Measurements from ENCODE around the gene DLK1. TPM values are rescaled to one million over a fixed set of nuclear protein-coding genes. Genes with fewer than 3 reads are reported as not detected.

Gene DLK1
- total and polyA plus RNA-seq, 11 donors, result 1.4 to 52.4 (median 9.3) TPM

DNA sequence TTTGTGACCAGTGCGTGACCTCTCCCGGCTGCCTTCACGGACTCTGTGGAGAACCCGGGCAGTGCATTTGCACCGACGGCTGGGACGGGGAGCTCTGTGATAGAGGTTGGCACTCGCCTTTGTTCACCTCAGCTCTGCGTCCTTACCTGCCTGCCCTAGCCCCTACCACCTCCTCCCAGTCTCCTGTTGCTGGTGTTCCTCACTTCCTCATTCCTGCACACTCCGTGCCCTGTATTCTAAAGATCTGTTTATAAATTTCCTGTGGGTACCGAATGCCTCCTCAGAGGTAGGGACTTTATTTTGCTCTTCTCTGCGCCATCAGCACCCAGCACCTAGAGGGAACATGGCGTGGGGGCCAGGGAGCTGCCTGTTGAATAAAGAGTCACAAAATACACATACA lies 2.3 kb downstream of the DLK1 start:
- Histone ChIP-seq H3K27ac (no peak overlapping the region), H3K36me3 (no peaks in the 10 kb centered on the region), H3K27me3 (peaks cover 26 to 91% (median 46%) of the 10 kb centered on the region in 9 donors), H3K9me3 (no peaks in the 10 kb centered on the region), H3K4me3 (no peak overlapping the region), H3K4me1 (peaks cover 0 to 9% (median 0%) of the 10 kb centered on the region in 12 donors)
- DNase-seq (no peak), ATAC-seq (no peak)
- 53 to 68% (median 59%) methylated on average over 13 of the region's 13 CpGs for WGBS, 4 donors
- intact Hi-C loops (cut with DNase I), result loop anchor here in 1 of 10 donors (10.0 kb wide), 1 partner anchor 64 kb away; no protein-coding TSS in a partner anchor
- TF ChIP-seq, protein P1, sequence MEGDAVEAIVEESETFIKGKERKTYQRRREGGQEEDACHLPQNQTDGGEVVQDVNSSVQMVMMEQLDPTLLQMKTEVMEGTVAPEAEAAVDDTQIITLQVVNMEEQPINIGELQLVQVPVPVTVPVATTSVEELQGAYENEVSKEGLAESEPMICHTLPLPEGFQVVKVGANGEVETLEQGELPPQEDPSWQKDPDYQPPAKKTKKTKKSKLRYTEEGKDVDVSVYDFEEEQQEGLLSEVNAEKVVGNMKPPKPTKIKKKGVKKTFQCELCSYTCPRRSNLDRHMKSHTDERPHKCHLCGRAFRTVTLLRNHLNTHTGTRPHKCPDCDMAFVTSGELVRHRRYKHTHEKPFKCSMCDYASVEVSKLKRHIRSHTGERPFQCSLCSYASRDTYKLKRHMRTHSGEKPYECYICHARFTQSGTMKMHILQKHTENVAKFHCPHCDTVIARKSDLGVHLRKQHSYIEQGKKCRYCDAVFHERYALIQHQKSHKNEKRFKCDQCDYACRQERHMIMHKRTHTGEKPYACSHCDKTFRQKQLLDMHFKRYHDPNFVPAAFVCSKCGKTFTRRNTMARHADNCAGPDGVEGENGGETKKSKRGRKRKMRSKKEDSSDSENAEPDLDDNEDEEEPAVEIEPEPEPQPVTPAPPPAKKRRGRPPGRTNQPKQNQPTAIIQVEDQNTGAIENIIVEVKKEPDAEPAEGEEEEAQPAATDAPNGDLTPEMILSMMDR (IDR thresholded peaks at IDR 0.05), result no peak
- TF ChIP-seq POLR2A (IDR thresholded peaks at IDR 0.05), result no peak

DNA sequence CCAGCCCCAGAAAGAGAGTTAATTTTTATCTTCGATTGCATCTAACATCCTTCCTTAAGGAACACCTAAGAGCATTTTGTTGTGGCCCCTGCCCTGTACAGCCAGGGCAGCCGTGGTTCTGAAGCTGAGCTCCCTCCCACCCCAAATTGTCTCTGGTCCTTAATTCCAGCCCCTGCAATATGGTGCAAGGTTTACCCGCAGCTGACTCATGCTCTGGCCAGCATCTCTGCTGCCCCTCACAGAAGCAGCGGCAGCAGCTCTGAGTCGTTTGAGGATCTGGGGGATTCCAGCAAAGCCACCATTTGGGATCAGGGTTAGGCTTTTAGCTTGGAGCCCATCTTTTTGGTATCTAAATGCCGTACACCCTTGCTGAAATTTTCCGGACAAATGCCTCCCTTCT lies 3.3 kb downstream of the DLK1 start:
- Histone ChIP-seq H3K27ac (no peak overlapping the region), H3K4me3 (no peak overlapping the region), H3K36me3 (no peaks in the 10 kb centered on the region), H3K9me3 (no peaks in the 10 kb centered on the region), H3K27me3 (peaks cover 26 to 83% (median 42%) of the 10 kb centered on the region in 9 donors), H3K4me1 (peaks cover 0 to 9% (median 0%) of the 10 kb centered on the region in 12 donors)
- DNase-seq (no peak), ATAC-seq (no peak)
- intact Hi-C loops (cut with DNase I), result loop anchor here in 1 of 10 donors (10.0 kb wide), 1 partner anchor 65 kb away; no protein-coding TSS in a partner anchor
- 48 to 59% (median 49%) methylated on average over 7 of the region's 7 CpGs for WGBS, 4 donors
- TF ChIP-seq, protein P1 (IDR thresholded peaks at IDR 0.05), result no peak
- TF ChIP-seq POLR2A (IDR thresholded peaks at IDR 0.05), result no peak

- TF ChIP-seq, protein P1 (IDR thresholded peaks at IDR 0.05), result no peak
- intact Hi-C loops (cut with DNase I), result no loop called here
- peaks cover 24 to 82% (median 42%) of the 10 kb centered on the region in 9 donors for H3K27me3 ChIP-seq
- H3K9me3 ChIP-seq, result no peaks in the 10 kb centered on the region
- no peak overlapping the region for H3K27ac ChIP-seq
- H3K36me3 ChIP-seq, result no peaks in the 10 kb centered on the region
- DNase-seq, result peak in 1 of 5 donors; percentile 4
- no peak for ATAC-seq
- no peak overlapping the region for H3K4me3 ChIP-seq
- 29 to 31% (median 30%) methylated on average over 15 of the region's 15 CpGs for WGBS, 4 donors
- H3K4me1 ChIP-seq, result peaks cover 0 to 9% (median 0%) of the 10 kb centered on the region in 12 donors
Observed at GRCh38 chr14:100730581-100730980, 3.9 kb downstream of the DLK1 start.

DNA sequence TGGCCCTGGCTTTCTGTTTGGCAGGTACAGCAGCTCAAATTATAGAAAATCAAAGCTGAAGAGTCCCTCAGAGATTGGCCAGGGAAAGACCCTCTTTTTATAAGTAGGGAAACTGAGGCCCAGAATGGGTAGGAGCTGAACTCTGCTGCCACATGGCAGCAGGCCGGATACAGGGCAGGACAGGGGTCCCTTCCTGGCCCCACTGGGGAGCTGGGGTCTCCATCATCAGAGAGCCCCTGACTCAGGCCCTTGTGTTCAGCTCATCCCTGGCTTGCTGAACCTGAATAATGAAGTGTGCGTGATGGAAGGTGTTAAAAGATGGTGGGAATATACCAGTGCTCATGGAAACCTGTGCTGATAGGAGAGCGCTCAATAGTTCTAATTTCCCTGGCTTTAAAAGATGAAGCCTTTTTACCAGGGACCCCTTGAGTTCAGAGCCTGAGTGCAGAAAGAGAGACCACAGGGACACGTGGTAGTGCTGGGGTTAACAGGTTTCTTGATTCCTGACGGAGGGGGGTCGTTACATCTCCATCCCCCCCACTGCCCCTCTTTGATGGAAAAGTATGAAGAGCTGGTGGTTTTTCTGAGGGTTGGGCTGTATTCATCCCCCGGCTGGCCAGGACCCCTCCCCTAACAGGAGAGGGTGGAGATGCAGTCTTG lies 4.4 kb downstream of the DLK1 start:
- Histone ChIP-seq H3K9me3 (no peaks in the 10 kb centered on the region), H3K4me3 (no peak overlapping the region), H3K27ac (no peak overlapping the region), H3K36me3 (no peaks in the 10 kb centered on the region), H3K4me1 (peaks cover 0 to 9% (median 0%) of the 10 kb centered on the region in 12 donors), H3K27me3 (peaks cover 21 to 76% (median 36%) of the 10 kb centered on the region in 9 donors)
- ATAC-seq (no peak), DNase-seq (no peak)
- no peak for TF ChIP-seq POLR2A (IDR thresholded peaks at IDR 0.05)
- TF ChIP-seq, protein P1 (IDR thresholded peaks at IDR 0.05), result no peak
- 64 to 80% (median 67%) methylated on average over 7 of the region's 7 CpGs for WGBS, 4 donors
- intact Hi-C loops (cut with DNase I), result no loop called here

Measured in heart left ventricle (tissue), 16 donors.